Measurements from ENCODE around the gene PSMG4.

DNA sequence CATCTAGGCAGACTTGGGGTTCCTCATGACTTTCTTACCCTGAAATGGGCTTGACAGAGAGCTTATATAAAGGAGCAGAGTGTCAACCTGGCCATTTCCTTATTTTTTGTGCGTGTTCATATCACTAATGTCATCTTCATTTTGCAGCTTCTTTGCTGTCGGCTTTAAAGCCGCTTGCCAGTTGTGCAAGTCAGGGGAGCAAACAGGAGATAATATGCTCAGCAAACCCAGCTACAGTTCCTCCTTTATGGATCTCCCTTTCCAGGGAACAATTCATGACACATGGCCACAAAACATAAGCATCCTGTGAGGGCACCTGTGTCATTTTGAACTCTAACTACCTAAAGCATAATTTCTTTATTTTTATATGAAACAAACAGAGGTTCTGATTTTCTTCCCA is 24.8 kb upstream of the PSMG4 start:
- TF ChIP-seq, protein P1, sequence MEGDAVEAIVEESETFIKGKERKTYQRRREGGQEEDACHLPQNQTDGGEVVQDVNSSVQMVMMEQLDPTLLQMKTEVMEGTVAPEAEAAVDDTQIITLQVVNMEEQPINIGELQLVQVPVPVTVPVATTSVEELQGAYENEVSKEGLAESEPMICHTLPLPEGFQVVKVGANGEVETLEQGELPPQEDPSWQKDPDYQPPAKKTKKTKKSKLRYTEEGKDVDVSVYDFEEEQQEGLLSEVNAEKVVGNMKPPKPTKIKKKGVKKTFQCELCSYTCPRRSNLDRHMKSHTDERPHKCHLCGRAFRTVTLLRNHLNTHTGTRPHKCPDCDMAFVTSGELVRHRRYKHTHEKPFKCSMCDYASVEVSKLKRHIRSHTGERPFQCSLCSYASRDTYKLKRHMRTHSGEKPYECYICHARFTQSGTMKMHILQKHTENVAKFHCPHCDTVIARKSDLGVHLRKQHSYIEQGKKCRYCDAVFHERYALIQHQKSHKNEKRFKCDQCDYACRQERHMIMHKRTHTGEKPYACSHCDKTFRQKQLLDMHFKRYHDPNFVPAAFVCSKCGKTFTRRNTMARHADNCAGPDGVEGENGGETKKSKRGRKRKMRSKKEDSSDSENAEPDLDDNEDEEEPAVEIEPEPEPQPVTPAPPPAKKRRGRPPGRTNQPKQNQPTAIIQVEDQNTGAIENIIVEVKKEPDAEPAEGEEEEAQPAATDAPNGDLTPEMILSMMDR (IDR thresholded peaks at IDR 0.05), result no peak
- TF ChIP-seq POLR2A (IDR thresholded peaks at IDR 0.05), result no peak

Measured in transverse colon (tissue), 3 donors.